GM19193 (cell line): ENCODE results near the gene MIPOL1.

Experiments used
- POLR2A ChIP-seq: IDR thresholded peaks from 4 replicates; pipeline ENCODE4 v1.6.1; 2011; ENCODE audit not compliant: insufficient read depth, insufficient read length; ENCODE audit errors: extremely low read depth

MIPOL1 gene

GRCh38 chr14:37452323-37452722, 254.6 kb downstream of the MIPOL1 start:
- TF ChIP-seq POLR2A, result no peak

- TF ChIP-seq POLR2A, result no peak
Observed at GRCh38 chr14:37453985-37454384, 256.2 kb downstream of the MIPOL1 start.

- no peak for TF ChIP-seq POLR2A
Observed at GRCh38 chr14:37457334-37457733, 259.6 kb downstream of the MIPOL1 start.

GRCh38 chr14:37464192-37464858, 266.6 kb downstream of the MIPOL1 start:
- TF ChIP-seq POLR2A, result no peak

GRCh38 chr14:37466003-37466622, 268.4 kb downstream of the MIPOL1 start:
- TF ChIP-seq POLR2A, result no peak

GRCh38 chr14:37466623-37467088, 268.9 kb downstream of the MIPOL1 start:
- no peak for TF ChIP-seq POLR2A

- no peak for TF ChIP-seq POLR2A
Observed at GRCh38 chr14:37469650-37470049, 271.9 kb downstream of the MIPOL1 start.

- TF ChIP-seq POLR2A, result no peak
Observed at GRCh38 chr14:37470251-37470650, 272.5 kb downstream of the MIPOL1 start.

GRCh38 chr14:37472906-37473305, 275.2 kb downstream of the MIPOL1 start:
- no peak for TF ChIP-seq POLR2A

GRCh38 chr14:37474191-37474590, 276.5 kb downstream of the MIPOL1 start:
- TF ChIP-seq POLR2A, result no peak

- no peak for TF ChIP-seq POLR2A
Observed at GRCh38 chr14:37480446-37481290, 282.9 kb downstream of the MIPOL1 start.

- TF ChIP-seq POLR2A, result no peak
Observed at GRCh38 chr14:37482428-37482827, 284.7 kb downstream of the MIPOL1 start.

- TF ChIP-seq POLR2A, result no peak
Observed at GRCh38 chr14:37483672-37484071, 285.9 kb downstream of the MIPOL1 start.

GRCh38 chr14:37490607-37491006, 292.9 kb downstream of the MIPOL1 start:
- no peak for TF ChIP-seq POLR2A

GRCh38 chr14:37491076-37491475, 293.3 kb downstream of the MIPOL1 start:
- TF ChIP-seq POLR2A, result no peak
